Astrocyte (in vitro differentiated cells and primary cell): ENCODE data around the gene TAF15. TPM values are rescaled to one million over a fixed set of nuclear protein-coding genes. Genes with fewer than 3 reads are reported as not detected.

Experiments
- DNase-seq: peaks from one replicate; pipeline ENCODE4 v3.0.0-alpha.2; 2010; ENCODE audit warnings: low read depth
- FAIRE-seq: peaks from 2 replicates; lab custom pipeline; 2011; peaks lifted over from hg19 to GRCh38; lab: Jason Lieb, UNC
- H2AFZ ChIP-seq: 2 replicates; pipeline ENCODE4 v1.6.0; 2012; ENCODE audit warnings: low read depth, low read length, inconsistent platforms
- H3K27ac ChIP-seq: 2 replicates; pipeline ENCODE4 v1.5.1; 2011; ENCODE audit warnings: low read depth, low read length, inconsistent platforms
- H3K27me3 ChIP-seq: 2 replicates; pipeline ENCODE4 v1.6.0; 2011; ENCODE audit warnings: low read length, inconsistent platforms; ENCODE audit not compliant: insufficient read depth
- H3K36me3 ChIP-seq: 2 replicates; pipeline ENCODE4 v1.5.1; 2011; ENCODE audit warnings: low read length, inconsistent platforms; ENCODE audit not compliant: insufficient read depth
- H3K4me1 ChIP-seq: 2 replicates; pipeline ENCODE4 v1.5.1; 2011; ENCODE audit warnings: low read length, inconsistent platforms; ENCODE audit not compliant: insufficient read depth
- H3K4me2 ChIP-seq: 2 replicates; pipeline ENCODE4 v1.6.0; 2012; ENCODE audit warnings: low read length, inconsistent platforms
- H3K4me3 ChIP-seq: 2 replicates; pipeline ENCODE4 v1.5.1; 2011; ENCODE audit warnings: low read depth, mild to moderate bottlenecking, low read length, inconsistent platforms; ENCODE audit not compliant: insufficient read depth
- H3K79me2 ChIP-seq: 2 replicates; pipeline ENCODE4 v1.6.0; 2012; ENCODE audit warnings: mild to moderate bottlenecking, low read length, inconsistent platforms; ENCODE audit not compliant: insufficient read depth
- H3K9ac ChIP-seq: 2 replicates; pipeline ENCODE4 v1.6.0; 2012; ENCODE audit warnings: mild to moderate bottlenecking, low read length, inconsistent platforms
- H3K9me3 ChIP-seq: 2 replicates; pipeline ENCODE4 v1.5.1; 2012; ENCODE audit warnings: low read depth, mild to moderate bottlenecking, low read length, inconsistent platforms; ENCODE audit not compliant: insufficient read depth
- H4K20me1 ChIP-seq: 2 replicates; pipeline ENCODE4 v1.6.0; 2012; ENCODE audit warnings: low read length, inconsistent platforms; ENCODE audit not compliant: insufficient read depth
- H3K27ac Mint-ChIP-seq: one replicate; pipeline ENCODE4 v1.8.0; 2021; ENCODE audit warnings: mild to moderate bottlenecking, mixed read lengths; ENCODE audit not compliant: unreplicated experiment
- H3K27me3 Mint-ChIP-seq: one replicate; pipeline ENCODE4 v1.8.0; 2021; ENCODE audit warnings: low read depth, mixed read lengths; ENCODE audit not compliant: unreplicated experiment
- H3K36me3 Mint-ChIP-seq: one replicate; pipeline ENCODE4 v1.8.0; 2021; ENCODE audit warnings: low read depth, mixed read lengths; ENCODE audit not compliant: unreplicated experiment
- H3K4me1 Mint-ChIP-seq: one replicate; pipeline ENCODE4 v1.8.0; 2021; ENCODE audit warnings: low read depth, mixed read lengths; ENCODE audit not compliant: unreplicated experiment
- H3K4me3 Mint-ChIP-seq: one replicate; pipeline ENCODE4 v1.8.0; 2021; ENCODE audit warnings: mild to moderate bottlenecking, moderate library complexity, mixed read lengths; ENCODE audit not compliant: unreplicated experiment
- H3K9me3 Mint-ChIP-seq: one replicate; pipeline ENCODE4 v1.8.0; 2021; ENCODE audit warnings: mild to moderate bottlenecking, mixed read lengths; ENCODE audit not compliant: unreplicated experiment
- EZH2 ChIP-seq: IDR thresholded peaks from 2 replicates; pipeline ENCODE4 v1.6.1; 2012; ENCODE audit warnings: mild to moderate bottlenecking, low read length, inconsistent platforms; ENCODE audit not compliant: insufficient read depth
- total RNA-seq: library from RNA; stranded (reverse); gene quantifications from 2 replicates; pipeline ENCODE4 v1.2.1, GENCODE V29; 2021

TAF15 gene
- total RNA-seq, 1 donor from 2014 or later = 156 TPM

GRCh38 chr17:35895636-35896587 lies 86.6 kb downstream of the TAF15 start:
- no peaks in the 10 kb centered on the region for H3K36me3 Mint-ChIP-seq
- no peak for FAIRE-seq
- TF ChIP-seq EZH2 = no peak
- Histone ChIP-seq H3K79me2 (no peaks in the 10 kb centered on the region), H3K9ac (no peak overlapping the region), H3K27me3 (no peaks in the 10 kb centered on the region), H3K4me3 (no peak overlapping the region), H3K36me3 (no peaks in the 10 kb centered on the region), H2AFZ (no peak overlapping the region), H3K4me2 (no peak overlapping the region), H3K9me3 (no peaks in the 10 kb centered on the region), H4K20me1 (no peaks in the 10 kb centered on the region), H3K4me1 (peaks cover 3% of the 10 kb centered on the region), H3K27ac (no peak overlapping the region)
- peak overlapping the region; percentile 84 for H3K27ac Mint-ChIP-seq
- DNase-seq = peak; percentile 53
- H3K4me3 Mint-ChIP-seq = peak overlapping the region; percentile 35
- peaks cover 44% of the 10 kb centered on the region for H3K4me1 Mint-ChIP-seq
- H3K27me3 Mint-ChIP-seq = no peaks in the 10 kb centered on the region
- H3K9me3 Mint-ChIP-seq = no peaks in the 10 kb centered on the region

Other genes starting within 250 kb of the TAF15 start
- gene SLFN14, start 248.7 kb upstream of the TAF15 start, total RNA-seq = not detected in 2 replicates
- gene PEX12, start 230.9 kb upstream of the TAF15 start, total RNA-seq = 3.9 and 5.6 TPM in 2 replicates
- 288 and 313 TPM in 2 replicates for gene AP2B1, start 222.2 kb upstream of the TAF15 start, total RNA-seq
- 19.1 and 21.7 TPM in 2 replicates for gene RASL10B, start 77.8 kb upstream of the TAF15 start, total RNA-seq
- gene GAS2L2, start 56.2 kb upstream of the TAF15 start, total RNA-seq = 0.07 TPM in 1 of 2 replicates, not detected in the other
- not detected in 2 replicates for gene C17orf50, start 48.6 kb upstream of the TAF15 start, total RNA-seq
- gene MMP28, start 13.8 kb upstream of the TAF15 start, total RNA-seq = 1.2 and 2.6 TPM in 2 replicates
- gene HEATR9, start 59.4 kb downstream of the TAF15 start, total RNA-seq = not detected in 2 replicates
- gene CCL5, start 70.9 kb downstream of the TAF15 start, total RNA-seq = 71.3 and 95.8 TPM in 2 replicates
- gene RDM1, start 121.3 kb downstream of the TAF15 start, total RNA-seq = not detected in 2 replicates
- not detected in 2 replicates for gene LYZL6, start 134.2 kb downstream of the TAF15 start, total RNA-seq
- not detected in 2 replicates for gene CCL16, start 172.0 kb downstream of the TAF15 start, total RNA-seq
- gene CCL14, start 177.2 kb downstream of the TAF15 start, total RNA-seq = not detected in 2 replicates
- gene CCL15, start 192.1 kb downstream of the TAF15 start, total RNA-seq = not detected in 2 replicates
- not detected in 2 replicates for gene CCL23, start 208.5 kb downstream of the TAF15 start, total RNA-seq